Spleen (tissue), 11 donors: ENCODE data around the gene ABHD12. TPM values are rescaled to one million over a fixed set of nuclear protein-coding genes. Genes with fewer than 3 reads are reported as not detected.
A peak's percentile ranks its signal among the peaks of the same experiment; 100 is the strongest.
"Not testable (repeated sequence)": the region's sequence is repeated elsewhere in the genome, so short reads cannot be mapped to it uniquely, and the experiment has no call there.

Source experiments
- DNase-seq: peaks from one replicate; pipeline ENCODE4 v3.0.0-alpha.2; 2020
- H3K27ac ChIP-seq, 8 donors: fragments of 200-600 bp; sonication (generic) in 7 of 8; 1 replicate in 4 of 8; 2 replicates in 4 of 8; pipeline versions ENCODE4 v1.5.0 to v1.8.0; 2016 to 2021; ENCODE audit warnings: inconsistent platforms in 4 of 8, mild to moderate bottlenecking in 4 of 8, moderate library complexity in 1 of 8
- H3K27me3 ChIP-seq, 7 donors: fragments of 200-600 bp; sonication (generic) in 6 of 7; replicated peaks in 1 of 7; 1 replicate in 4 of 7; 2 replicates in 3 of 7; pipeline versions ENCODE4 v1.5.0 to v1.8.0; 2016 to 2021; ENCODE audit warnings: inconsistent platforms in 3 of 7, mild to moderate bottlenecking in 1 of 7
- H3K36me3 ChIP-seq, 6 donors: fragments of 200-600 bp; sonication (generic) in 5 of 6; 1 replicate in 4 of 6; 2 replicates in 2 of 6; pipeline versions ENCODE4 v1.5.0 to v1.8.0; 2016 to 2021; ENCODE audit warnings: inconsistent platforms in 2 of 6
- H3K4me1 ChIP-seq, 6 donors: fragments of 200-600 bp; sonication (generic) in 5 of 6; 1 replicate in 3 of 6; 2 replicates in 3 of 6; pipeline versions ENCODE4 v1.5.0 to v1.8.0; 2016 to 2021; ENCODE audit warnings: inconsistent platforms in 3 of 6
- H3K4me3 ChIP-seq, 8 donors: fragments of 200-600 bp; sonication (generic) in 7 of 8; 1 replicate in 4 of 8; 2 replicates in 4 of 8; pipeline versions ENCODE4 v1.5.0 to v1.8.0; 2016 to 2021; ENCODE audit warnings: inconsistent platforms in 4 of 8, mild to moderate bottlenecking in 4 of 8, moderate library complexity in 2 of 8
- H3K9me3 ChIP-seq, 8 donors: fragments of 200-600 bp; sonication (generic) in 7 of 8; 1 replicate in 4 of 8; 2 replicates in 4 of 8; pipeline versions ENCODE4 v1.5.0 to v1.8.0; 2016 to 2021; ENCODE audit warnings: inconsistent platforms in 4 of 8
- CTCF ChIP-seq, 11 experiments: fragments of 200-600 bp in 7 of 11; fragments of 450-650 bp in 4 of 11; sonication (generic) in 4 of 11; IDR thresholded peaks in 8 of 11; conservative IDR thresholded peaks in 3 of 11; 1 replicate in 7 of 11; 2 replicates in 4 of 11; pipeline versions ENCODE4 v1.4.0 to v1.8.0; 2016 to 2021; ENCODE audit warnings: antibody characterized with exemption in 11 of 11, inconsistent platforms in 4 of 11, mild to moderate bottlenecking in 1 of 11
- POLR2A ChIP-seq, 3 donors: fragments of 450-650 bp; IDR thresholded peaks; one replicate each; pipeline ENCODE4 v1.5.1; 2017; ENCODE audit warnings: antibody characterized with exemption in 3 of 3, mild to moderate bottlenecking in 1 of 3
- POLR2AphosphoS5 ChIP-seq, 3 donors: sonication (generic); formaldehyde crosslinking; IDR thresholded peaks; one replicate each; pipeline ENCODE4 v1.5.1; 2017; ENCODE audit warnings: antibody characterized with exemption in 3 of 3
- WGBS, 5 donors: extraction: QIAGEN DNeasy Blood & Tissue Kit in 3 of 5; methylation state at CpG; one replicate each; pipeline versions ENCODE4 v1.1.5 to v1.1.7; 2013 to 2018; 5-methylcytosine and 5-hydroxymethylcytosine counted together
- intact Hi-C: fragments of 100-400 bp; cut with DNase I; formaldehyde crosslinking; loops from one replicate; pipeline ENCODE4 v1.15.0; 2023; ENCODE audit warnings: low total_unique reads
- polyA plus RNA-seq, 3 donors: library from polyadenylated mRNA; stranded (reverse); fragments of 200-250 nt; gene quantifications; one replicate each; pipeline ENCODE4 v1.2.1, GENCODE V29; 2013
- total RNA-seq, 7 donors: library from RNA; depleted of rRNA in 3 of 7; stranded (reverse); fragments of >200 nt in 3 of 7; fragmentation: NEBNext Ultra II Directional in 4 of 7; extraction: Animal tissue kit (Norgen Biotek cat#: 25700) in 4 of 7; gene quantifications; one replicate each; pipeline versions ENCODE4 v1.1.0 to v1.2.1, GENCODE V29; 2016 to 2021
- donor health status: healthy with polysubstance abuse.
- donor health status: DM: no; HTN: no; CAD: no; lungs with moderate emphysema.
- donor health status: DM: no; HTN: no; CAD: no.
- donor health status: Bipolar disorder and iron deficiency.
- donor health status: healthy.
- donor health status: DM: no; HTN: no; CAD: no.
- donor health status: DM: yes; HTN: yes; CAD: no.

The ABHD12 gene
- total and polyA plus RNA-seq, 10 donors: 16.1 to 36.9 (median 25.3) TPM

DNA sequence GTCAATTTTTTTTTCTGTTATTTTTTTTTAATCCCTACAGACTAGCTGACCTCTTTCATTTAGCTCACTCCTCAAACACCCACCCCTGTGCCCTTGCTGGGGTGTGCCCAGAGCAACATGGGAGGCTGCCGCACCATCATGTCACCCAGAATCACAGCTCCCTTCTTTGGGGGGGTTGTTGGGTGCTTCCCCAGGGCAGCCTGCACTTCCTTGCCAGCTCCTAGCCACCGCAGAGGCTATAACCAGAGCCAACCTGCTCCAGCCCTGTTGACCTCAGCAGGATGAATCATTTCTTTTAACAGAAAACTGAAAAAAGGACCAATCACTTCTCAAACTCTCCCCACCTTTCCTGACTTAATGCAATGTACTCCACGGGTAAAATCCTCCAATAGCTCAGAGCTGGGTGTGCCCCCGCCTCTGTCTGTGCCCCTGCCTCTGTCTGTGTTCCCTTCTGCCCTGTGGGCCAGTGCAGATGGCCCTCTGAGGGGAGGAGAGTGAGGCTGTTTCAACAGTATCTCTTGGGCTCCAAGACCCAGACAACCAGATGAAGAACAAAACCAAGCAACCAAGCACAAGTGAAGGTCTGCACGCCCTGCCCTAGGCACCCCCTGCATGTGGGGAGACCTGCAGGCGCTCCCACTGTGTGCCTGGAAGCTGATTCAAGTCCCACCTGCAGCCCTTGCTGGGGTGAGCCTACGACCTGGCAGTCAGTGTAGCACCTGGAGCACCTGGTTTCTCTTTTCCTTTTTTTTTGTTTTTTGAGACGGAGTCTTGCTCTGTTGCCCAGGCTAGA, 75.0 kb downstream of the ABHD12 start:
- H3K36me3 ChIP-seq: peaks cover 0 to 53% (median 0%) of the 10 kb centered on the region in 6 donors
- TF ChIP-seq POLR2AphosphoS5 (IDR thresholded peaks at IDR 0.05) (no peak), CTCF (IDR thresholded peaks at IDR 0.05 in 8 of 11, conservative IDR thresholded peaks at IDR 0.05 in 3 of 11) (no peak), POLR2A (IDR thresholded peaks at IDR 0.05) (no peak)
- no peak overlapping the region for H3K27ac ChIP-seq
- H3K9me3 ChIP-seq: no peaks in the 10 kb centered on the region
- H3K4me3 ChIP-seq: no peak overlapping the region
- intact Hi-C loops: loop anchor here (10.0 kb wide), 1 partner anchor 69 kb away; no protein-coding TSS in a partner anchor
- H3K4me1 ChIP-seq: peaks cover 5 to 69% (median 31%) of the 10 kb centered on the region in 6 donors
- peak; percentile 68 for DNase-seq
- no peaks in the 10 kb centered on the region for H3K27me3 ChIP-seq
- 83 to 92% (median 88%) methylated on average over 8 of the region's 8 CpGs for WGBS, 5 donors

DNA sequence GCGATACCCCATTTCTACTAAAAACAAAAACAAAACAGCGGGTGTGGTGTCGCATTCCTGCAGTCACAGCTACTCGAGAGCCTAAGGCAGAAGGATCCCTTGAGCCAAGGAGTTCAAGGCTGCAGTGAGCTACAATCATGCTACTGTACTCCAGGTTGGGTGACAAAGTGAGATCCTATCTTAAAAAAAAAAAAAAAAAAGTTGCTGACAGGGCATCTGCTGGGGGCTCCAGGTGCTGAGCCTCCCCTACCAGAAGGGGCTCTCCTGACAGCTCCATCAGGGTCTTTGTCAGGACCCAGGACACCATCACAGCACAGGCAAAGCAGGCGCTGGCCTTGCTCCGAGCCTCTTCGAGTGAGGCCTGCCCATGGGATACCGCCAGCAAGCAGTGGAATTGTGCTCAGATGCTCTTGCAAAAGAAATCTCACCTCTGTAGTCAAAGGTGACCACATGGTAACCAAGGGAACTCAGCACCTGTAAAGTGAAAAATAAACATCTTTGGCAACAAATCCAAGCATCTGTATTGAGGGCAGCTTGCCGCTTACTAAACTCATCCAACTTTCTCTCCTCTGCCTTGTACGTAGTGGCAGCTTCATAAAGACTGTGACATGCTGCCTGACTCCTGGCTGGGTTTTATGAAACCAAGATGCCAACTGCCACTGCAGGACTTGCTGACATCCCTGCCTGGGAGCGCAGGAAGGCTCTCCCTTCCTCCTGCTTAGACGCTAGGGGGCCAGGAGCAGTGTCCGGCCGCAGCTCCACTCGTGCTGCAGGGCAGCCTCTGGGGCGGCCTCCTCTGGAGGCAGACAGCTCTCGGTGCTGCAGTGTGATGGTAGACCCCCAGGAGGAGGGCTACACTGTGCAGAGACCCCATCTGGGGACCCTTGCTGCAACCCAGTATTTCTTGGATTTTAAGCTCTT, 75.9 kb downstream of the ABHD12 start:
- no peaks in the 10 kb centered on the region for H3K27me3 ChIP-seq
- 89 to 97% (median 95%) methylated on average over 17 of the region's 17 CpGs for WGBS, 5 donors
- H3K27ac ChIP-seq: no peak overlapping the region
- H3K9me3 ChIP-seq: no peaks in the 10 kb centered on the region
- H3K36me3 ChIP-seq: peaks cover 0 to 45% (median 0%) of the 10 kb centered on the region in 6 donors
- peaks cover 10 to 71% (median 39%) of the 10 kb centered on the region in 6 donors for H3K4me1 ChIP-seq
- TF ChIP-seq CTCF (IDR thresholded peaks at IDR 0.05 in 8 of 11, conservative IDR thresholded peaks at IDR 0.05 in 3 of 11): no peak
- TF ChIP-seq POLR2AphosphoS5 (IDR thresholded peaks at IDR 0.05): no peak
- DNase-seq: peak; percentile 73
- no peak overlapping the region for H3K4me3 ChIP-seq
- intact Hi-C loops: loop anchor here (10.0 kb wide), 1 partner anchor 70 kb away; no protein-coding TSS in a partner anchor

DNA sequence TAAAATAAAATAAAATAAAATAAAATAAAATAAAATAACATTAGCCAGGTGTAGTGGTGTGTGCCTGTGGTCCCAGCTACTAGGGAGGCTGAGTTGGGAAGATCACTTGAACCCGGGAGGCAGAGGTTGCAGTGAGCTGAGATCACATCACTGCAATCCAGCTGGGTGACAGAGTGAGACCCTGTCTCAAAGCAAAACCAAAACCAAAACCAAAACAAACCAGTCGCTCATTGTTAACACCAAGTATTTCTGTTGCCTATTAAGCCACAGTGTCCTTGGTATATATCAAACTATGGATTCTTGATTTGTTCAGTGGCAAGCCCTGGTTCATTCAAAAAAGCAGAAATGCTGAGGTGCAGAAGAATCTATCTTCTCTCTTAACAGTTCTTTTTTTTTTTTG, 77.0 kb downstream of the ABHD12 start:
- no peaks in the 10 kb centered on the region for H3K27me3 ChIP-seq
- DNase-seq: no peak
- TF ChIP-seq POLR2AphosphoS5 (IDR thresholded peaks at IDR 0.05) (no peak), POLR2A (IDR thresholded peaks at IDR 0.05) (no peak), CTCF (IDR thresholded peaks at IDR 0.05 in 8 of 11, conservative IDR thresholded peaks at IDR 0.05 in 3 of 11) (no peak)
- H3K36me3 ChIP-seq: peaks cover 0 to 39% (median 0%) of the 10 kb centered on the region in 6 donors
- H3K27ac ChIP-seq: peak overlapping the region in 1 of 8 donors; percentile 41
- H3K9me3 ChIP-seq: no peaks in the 10 kb centered on the region
- intact Hi-C loops: loop anchor here (10.0 kb wide), 1 partner anchor 71 kb away; no protein-coding TSS in a partner anchor
- no peak overlapping the region for H3K4me3 ChIP-seq
- H3K4me1 ChIP-seq: peaks cover 10 to 70% (median 34%) of the 10 kb centered on the region in 6 donors
- 42 to 66% (median 47%) methylated on average over 2 of the region's 2 CpGs for WGBS, 5 donors

GRCh38 chr20:25312716-25313115, 77.9 kb downstream of the ABHD12 start:
- 94 to 100% (median 98%) methylated on average over 2 to 31 of the region's 33 CpGs for WGBS, 5 donors
- H3K4me1 ChIP-seq: peaks cover 8 to 62% (median 26%) of the 10 kb centered on the region in 6 donors
- intact Hi-C loops: loop anchor here (10.0 kb wide), 1 partner anchor 72 kb away; no protein-coding TSS in a partner anchor

More at GRCh38 chr20:25312716-25313115, 77.9 kb downstream of the ABHD12 start:
- not testable (repeated sequence) for H3K4me3 ChIP-seq, H3K27ac ChIP-seq, H3K9me3 ChIP-seq, H3K27me3 ChIP-seq
- H3K36me3 ChIP-seq: peaks cover 0 to 48% (median 3%) of the 10 kb centered on the region in 6 donors
- DNase-seq: peak; percentile 57
